ENCODE results near the gene ZNF813.
"Not testable (repeated sequence)": the region's sequence is repeated elsewhere in the genome, so short reads cannot be mapped to it uniquely, and the experiment has no call there.

ZNF813 gene

DNA sequence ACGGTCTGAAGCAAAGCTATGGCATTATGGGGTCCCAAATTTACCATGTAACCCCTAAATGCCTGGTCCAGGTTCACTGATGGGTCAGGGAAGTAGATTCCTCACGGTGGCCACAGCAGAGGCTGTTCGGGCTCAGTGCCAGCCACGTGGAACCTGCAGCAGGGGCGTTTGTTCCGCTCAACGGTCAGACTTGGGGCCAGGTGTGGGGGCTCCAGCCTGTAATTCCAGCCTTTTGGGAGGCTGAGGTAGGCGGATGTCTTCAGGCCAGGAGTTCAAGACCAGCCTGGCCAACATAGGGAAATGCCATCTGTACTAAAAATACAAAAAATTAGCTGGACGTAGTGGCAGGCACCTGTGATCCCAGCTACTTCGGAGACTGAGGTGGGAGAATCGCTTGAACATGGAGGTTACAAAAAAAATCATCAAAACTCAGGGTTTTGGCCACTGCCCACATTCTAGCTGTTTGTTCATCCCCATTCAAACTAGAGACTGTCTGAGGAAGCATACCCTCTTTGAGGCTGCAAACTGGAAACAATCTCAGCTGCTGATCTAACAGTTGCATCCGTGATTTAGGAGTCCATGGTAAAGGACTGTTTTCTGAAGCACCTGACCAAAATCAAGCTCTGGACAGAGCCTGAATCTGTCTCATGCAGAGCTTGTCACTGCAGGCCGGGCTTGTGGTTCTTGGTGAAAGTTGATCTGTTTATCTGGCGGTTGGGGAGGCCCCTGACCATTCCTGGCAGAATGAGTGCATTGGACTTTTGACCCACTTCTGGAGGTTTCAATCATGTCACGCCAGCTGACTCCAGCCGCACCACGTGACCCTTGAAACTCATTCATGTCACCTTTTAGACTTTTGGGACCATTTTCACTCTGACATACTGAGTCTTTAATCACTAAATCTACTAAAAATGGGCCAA is 40.2 kb downstream of the ZNF813 start:
- H3K36me3 ChIP-seq (ENCODE audit: insufficient read depth, insufficient read length, low read length) = no peaks in the 10 kb centered on the region
- no peak overlapping the region for H3K9ac ChIP-seq (ENCODE audit: insufficient read length, low read depth)
- no peaks in the 10 kb centered on the region for H3K27me3 ChIP-seq (ENCODE audit: insufficient read depth, insufficient read length)
- TF ChIP-seq YY1 (IDR thresholded peaks at IDR 0.05; ENCODE audit: insufficient read depth, insufficient read length) (no peak), ZNF274 (IDR thresholded peaks at IDR 0.05; ENCODE audit: low read depth, low read length) (no peak), SUZ12 (IDR thresholded peaks at IDR 0.05; ENCODE audit: extremely low read depth, insufficient read depth, insufficient read length) (no peak)
- H3K4me1 ChIP-seq (ENCODE audit: insufficient read depth, insufficient read length) = peaks cover 2% of the 10 kb centered on the region
- H3K4me3 ChIP-seq (ENCODE audit: insufficient read length, low read depth) = no peak overlapping the region
- DNase-seq (ENCODE audit: low read depth, low spot score) = no peak
- H3K9me3 ChIP-seq (ENCODE audit: insufficient read depth, low read length) = no peaks in the 10 kb centered on the region

DNA sequence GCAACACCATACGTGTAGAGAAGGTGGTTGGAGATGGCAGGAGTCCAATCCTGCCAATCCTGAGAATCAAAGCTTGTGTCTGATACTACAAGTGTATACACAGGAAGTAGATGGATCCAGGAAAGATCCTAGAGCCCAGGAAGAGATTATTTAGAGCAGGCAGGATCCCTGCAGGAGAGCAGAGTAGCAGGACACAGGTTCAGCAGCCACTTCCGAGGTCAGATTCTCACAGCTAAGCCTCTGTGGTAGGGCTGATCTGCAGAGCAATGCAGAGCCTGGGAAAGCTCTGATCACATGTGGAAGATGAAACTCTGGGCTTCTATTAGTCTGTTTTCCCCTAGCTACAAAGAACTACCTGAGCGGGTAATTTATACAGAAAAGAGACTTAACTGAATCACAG is 41.9 kb downstream of the ZNF813 start:
- no peaks in the 10 kb centered on the region for H3K4me1 ChIP-seq (ENCODE audit: insufficient read depth, insufficient read length)
- no peak for TF ChIP-seq ZNF274 (IDR thresholded peaks at IDR 0.05; ENCODE audit: low read depth, low read length)
- TF ChIP-seq YY1 (IDR thresholded peaks at IDR 0.05; ENCODE audit: insufficient read depth, insufficient read length) = no peak
- no peak for TF ChIP-seq SUZ12 (IDR thresholded peaks at IDR 0.05; ENCODE audit: extremely low read depth, insufficient read depth, insufficient read length)
- no peaks in the 10 kb centered on the region for H3K36me3 ChIP-seq (ENCODE audit: insufficient read depth, insufficient read length, low read length)
- no peaks in the 10 kb centered on the region for H3K27me3 ChIP-seq (ENCODE audit: insufficient read depth, insufficient read length)
- no peak overlapping the region for H3K9ac ChIP-seq (ENCODE audit: insufficient read length, low read depth)
- no peaks in the 10 kb centered on the region for H3K9me3 ChIP-seq (ENCODE audit: insufficient read depth, low read length)
- DNase-seq (ENCODE audit: low read depth, low spot score) = no peak
- no peak overlapping the region for H3K4me3 ChIP-seq (ENCODE audit: insufficient read length, low read depth)

DNA sequence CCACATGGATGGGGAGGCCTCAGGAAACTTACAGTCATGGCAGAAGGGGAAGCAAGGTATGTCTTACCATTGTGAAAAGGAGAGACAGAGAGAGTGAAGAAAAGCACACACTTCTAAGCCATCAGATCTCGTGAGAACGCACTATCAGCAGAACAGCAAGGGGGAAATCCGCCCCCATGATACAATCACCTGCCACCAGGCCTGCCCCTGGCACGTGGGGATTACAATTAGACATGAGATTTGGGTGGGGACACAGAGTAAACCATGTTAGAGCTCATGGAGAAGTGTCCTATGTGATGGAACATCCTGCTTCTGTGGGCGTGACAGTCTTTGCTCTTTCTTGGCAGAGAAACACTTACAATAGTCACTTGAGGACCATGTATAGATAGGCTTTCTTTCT is 42.3 kb downstream of the ZNF813 start:
- no peaks in the 10 kb centered on the region for H3K36me3 ChIP-seq (ENCODE audit: insufficient read depth, insufficient read length, low read length)
- no peaks in the 10 kb centered on the region for H3K9me3 ChIP-seq (ENCODE audit: insufficient read depth, low read length)
- no peaks in the 10 kb centered on the region for H3K4me1 ChIP-seq (ENCODE audit: insufficient read depth, insufficient read length)
- TF ChIP-seq YY1 (IDR thresholded peaks at IDR 0.05; ENCODE audit: insufficient read depth, insufficient read length) (no peak), ZNF274 (IDR thresholded peaks at IDR 0.05; ENCODE audit: low read depth, low read length) (no peak), SUZ12 (IDR thresholded peaks at IDR 0.05; ENCODE audit: extremely low read depth, insufficient read depth, insufficient read length) (no peak)
- H3K9ac ChIP-seq (ENCODE audit: insufficient read length, low read depth) = no peak overlapping the region
- no peak for DNase-seq (ENCODE audit: low read depth, low spot score)
- no peak overlapping the region for H3K4me3 ChIP-seq (ENCODE audit: insufficient read length, low read depth)
- no peaks in the 10 kb centered on the region for H3K27me3 ChIP-seq (ENCODE audit: insufficient read depth, insufficient read length)

DNA sequence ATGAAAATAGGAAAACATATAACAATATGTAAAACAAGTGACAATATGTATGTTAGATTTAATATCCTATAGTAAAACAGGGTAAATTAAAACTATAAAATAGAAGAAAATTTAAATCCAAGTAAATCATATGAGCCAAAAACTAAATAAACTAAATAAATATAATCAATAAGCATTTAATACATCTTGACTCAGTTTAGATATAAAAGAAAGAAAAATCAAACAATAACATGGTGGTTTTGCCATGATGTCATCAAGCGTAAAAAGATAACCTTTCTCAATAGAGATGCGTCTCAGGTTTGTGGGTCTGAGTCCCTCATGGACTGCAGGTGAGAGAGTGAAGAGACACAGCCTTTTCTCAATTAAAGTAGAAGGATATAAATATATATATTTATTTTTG is 43.8 kb downstream of the ZNF813 start:
- DNase-seq (ENCODE audit: low read depth, low spot score) = no peak
- TF ChIP-seq ZNF274 (IDR thresholded peaks at IDR 0.05; ENCODE audit: low read depth, low read length) (no peak), YY1 (IDR thresholded peaks at IDR 0.05; ENCODE audit: insufficient read depth, insufficient read length) (no peak), SUZ12 (IDR thresholded peaks at IDR 0.05; ENCODE audit: extremely low read depth, insufficient read depth, insufficient read length) (no peak)
- H3K4me3 ChIP-seq (ENCODE audit: insufficient read length, low read depth) = no peak overlapping the region

DNA sequence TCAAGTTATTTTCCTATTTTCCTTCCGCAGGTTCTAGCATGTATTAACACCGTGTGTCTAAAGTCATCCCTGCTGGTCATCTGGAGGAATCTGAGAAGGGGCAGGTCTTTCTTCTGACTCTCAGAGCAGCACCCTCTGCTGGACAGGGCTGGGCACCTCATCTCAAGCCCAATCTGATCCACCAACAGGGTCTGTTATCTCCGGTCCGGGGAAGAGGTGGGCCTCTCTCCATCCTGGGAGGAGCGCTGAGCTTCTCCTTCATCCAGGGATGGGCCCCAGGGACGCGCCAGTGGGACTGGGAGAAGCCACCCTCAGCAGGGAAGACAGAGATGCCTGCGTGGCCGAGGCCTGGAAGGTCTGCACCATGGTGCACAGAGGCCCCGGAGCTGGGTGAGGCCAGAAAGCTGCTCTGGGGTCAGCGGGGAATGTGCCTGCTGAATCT is 44.4 kb downstream of the ZNF813 start:
- Histone ChIP-seq H3K27me3 (ENCODE audit: insufficient read depth, insufficient read length) (no peaks in the 10 kb centered on the region), H3K4me1 (ENCODE audit: insufficient read depth, insufficient read length) (no peaks in the 10 kb centered on the region), H3K4me3 (ENCODE audit: insufficient read length, low read depth) (no peak overlapping the region), H3K9me3 (ENCODE audit: insufficient read depth, low read length) (no peaks in the 10 kb centered on the region), H3K36me3 (ENCODE audit: insufficient read depth, insufficient read length, low read length) (no peaks in the 10 kb centered on the region), H3K9ac (ENCODE audit: insufficient read length, low read depth) (no peak overlapping the region)
- peak; percentile 63 for DNase-seq (ENCODE audit: low read depth, low spot score)
- TF ChIP-seq SUZ12 (IDR thresholded peaks at IDR 0.05; ENCODE audit: extremely low read depth, insufficient read depth, insufficient read length) (no peak), YY1 (IDR thresholded peaks at IDR 0.05; ENCODE audit: insufficient read depth, insufficient read length) (no peak), ZNF274 (IDR thresholded peaks at IDR 0.05; ENCODE audit: low read depth, low read length) (no peak)

More for the DNA sequence above, 43.8 kb downstream of the ZNF813 start:
- Histone ChIP-seq H3K4me1 (ENCODE audit: insufficient read depth, insufficient read length) (no peaks in the 10 kb centered on the region), H3K27me3 (ENCODE audit: insufficient read depth, insufficient read length) (no peaks in the 10 kb centered on the region), H3K36me3 (ENCODE audit: insufficient read depth, insufficient read length, low read length) (no peaks in the 10 kb centered on the region), H3K9me3 (ENCODE audit: insufficient read depth, low read length) (no peaks in the 10 kb centered on the region), H3K9ac (ENCODE audit: insufficient read length, low read depth) (no peak overlapping the region)

DNA sequence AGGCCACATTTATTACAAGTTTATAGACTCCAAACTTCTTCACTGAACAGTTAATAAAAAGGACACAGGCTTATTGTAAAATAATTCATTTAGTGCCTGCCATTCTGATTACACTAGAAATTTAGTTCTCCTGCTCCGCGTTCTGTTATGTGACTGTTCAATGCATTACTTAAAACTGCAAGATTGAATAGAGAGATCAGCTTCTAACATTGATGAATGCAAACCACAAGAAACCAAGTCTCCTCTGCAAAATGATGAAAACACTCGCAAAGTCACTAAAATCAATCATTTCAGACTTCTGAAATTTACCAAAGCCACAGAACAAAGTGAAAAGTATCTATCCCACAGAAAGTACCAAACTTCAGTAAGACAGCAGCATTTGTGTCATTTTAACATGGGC is 47.5 kb downstream of the ZNF813 start:
- H3K4me3 ChIP-seq (ENCODE audit: insufficient read length, low read depth); H3K4me1 ChIP-seq (ENCODE audit: insufficient read depth, insufficient read length); H3K9me3 ChIP-seq (ENCODE audit: insufficient read depth, low read length); H3K9ac ChIP-seq (ENCODE audit: insufficient read length, low read depth); H3K27me3 ChIP-seq (ENCODE audit: insufficient read depth, insufficient read length); DNase-seq (ENCODE audit: low read depth, low spot score); H3K36me3 ChIP-seq (ENCODE audit: insufficient read depth, insufficient read length, low read length): not testable (repeated sequence)

DNA sequence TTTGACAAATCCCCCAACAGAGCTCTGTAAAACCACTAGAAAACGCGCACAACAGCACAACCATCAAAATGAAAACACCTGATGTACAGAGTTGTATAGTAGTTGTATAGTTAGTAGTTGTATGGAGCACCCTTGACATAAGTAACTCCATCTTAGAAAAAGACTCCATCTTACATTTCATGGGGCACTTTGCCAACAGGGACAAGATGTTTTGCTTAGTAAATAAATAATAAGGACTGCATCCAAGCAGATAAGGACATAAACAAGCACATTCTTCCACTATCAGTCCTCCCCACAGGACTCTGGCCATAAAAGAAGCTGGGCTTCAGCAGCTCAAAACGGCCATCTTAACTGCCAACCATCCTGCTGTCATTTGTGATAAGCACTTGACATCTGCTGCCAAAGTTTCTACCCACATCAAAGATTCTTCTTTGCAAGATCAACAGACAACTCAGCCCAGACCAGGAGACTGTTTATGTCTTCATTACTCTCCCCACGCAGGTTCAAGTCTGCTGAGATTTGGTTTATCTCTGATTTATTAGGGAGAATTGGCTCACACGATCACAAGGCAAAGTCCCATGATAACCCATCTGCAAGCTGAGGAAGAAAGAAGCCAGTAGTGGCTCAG is 49.7 kb downstream of the ZNF813 start:
- TF ChIP-seq YY1 (IDR thresholded peaks at IDR 0.05; ENCODE audit: insufficient read depth, insufficient read length) = no peak
- TF ChIP-seq SUZ12 (IDR thresholded peaks at IDR 0.05; ENCODE audit: extremely low read depth, insufficient read depth, insufficient read length) = no peak
- TF ChIP-seq ZNF274 (IDR thresholded peaks at IDR 0.05; ENCODE audit: low read depth, low read length) = no peak
- peaks cover 5% of the 10 kb centered on the region; the same call in 1 of the 2 replicates for H3K9me3 ChIP-seq (ENCODE audit: insufficient read depth, low read length)
- no peak overlapping the region for H3K4me3 ChIP-seq (ENCODE audit: insufficient read length, low read depth)
- DNase-seq (ENCODE audit: low read depth, low spot score) = no peak
- no peak overlapping the region for H3K9ac ChIP-seq (ENCODE audit: insufficient read length, low read depth)
- H3K36me3 ChIP-seq (ENCODE audit: insufficient read depth, insufficient read length, low read length) = peaks cover 1% of the 10 kb centered on the region
- no peaks in the 10 kb centered on the region for H3K27me3 ChIP-seq (ENCODE audit: insufficient read depth, insufficient read length)
- H3K4me1 ChIP-seq (ENCODE audit: insufficient read depth, insufficient read length) = no peaks in the 10 kb centered on the region

Data from NT2/D1 (cell line).